ENCODE results near the gene CCL21.

The CCL21 gene

GRCh38 chr9:34669809-34670562 is 40.0 kb downstream of the CCL21 start:
- DNase-seq (ENCODE audit: low read depth): no peak

GRCh38 chr9:34665381-34666250 is 44.3 kb downstream of the CCL21 start:
- DNase-seq (ENCODE audit: low read depth): peak; percentile 96

GRCh38 chr9:34665067-34665380 is 44.9 kb downstream of the CCL21 start:
- DNase-seq (ENCODE audit: low read depth): no peak

GRCh38 chr9:34664281-34665066 is 45.5 kb downstream of the CCL21 start:
- peak; percentile 81 for DNase-seq (ENCODE audit: low read depth)

- no peak for DNase-seq (ENCODE audit: low read depth)
Observed at GRCh38 chr9:34663303-34663605, 46.7 kb downstream of the CCL21 start.

- no peak for DNase-seq (ENCODE audit: low read depth)
Observed at GRCh38 chr9:34662526-34663302, 47.2 kb downstream of the CCL21 start, which contains the start of gene CCL27. TSS of gene CCL27 (minus strand) at chr9:34662657. CDS start at chr9:34662633, 24 bp downstream.

- DNase-seq (ENCODE audit: low read depth): no peak
Observed at GRCh38 chr9:34659592-34660253, 50.2 kb downstream of the CCL21 start.
